NOMO-1 treated with DMSO at 0.1 percent for 48 hours (cell line): ENCODE results near the gene LBHD2.

Source experiments
- DNase-seq: peaks from one replicate; lab custom pipeline; 2025; ENCODE audit not compliant: unreplicated experiment; lab: John Stamatoyannopoulos, UW

Gene LBHD2

DNA sequence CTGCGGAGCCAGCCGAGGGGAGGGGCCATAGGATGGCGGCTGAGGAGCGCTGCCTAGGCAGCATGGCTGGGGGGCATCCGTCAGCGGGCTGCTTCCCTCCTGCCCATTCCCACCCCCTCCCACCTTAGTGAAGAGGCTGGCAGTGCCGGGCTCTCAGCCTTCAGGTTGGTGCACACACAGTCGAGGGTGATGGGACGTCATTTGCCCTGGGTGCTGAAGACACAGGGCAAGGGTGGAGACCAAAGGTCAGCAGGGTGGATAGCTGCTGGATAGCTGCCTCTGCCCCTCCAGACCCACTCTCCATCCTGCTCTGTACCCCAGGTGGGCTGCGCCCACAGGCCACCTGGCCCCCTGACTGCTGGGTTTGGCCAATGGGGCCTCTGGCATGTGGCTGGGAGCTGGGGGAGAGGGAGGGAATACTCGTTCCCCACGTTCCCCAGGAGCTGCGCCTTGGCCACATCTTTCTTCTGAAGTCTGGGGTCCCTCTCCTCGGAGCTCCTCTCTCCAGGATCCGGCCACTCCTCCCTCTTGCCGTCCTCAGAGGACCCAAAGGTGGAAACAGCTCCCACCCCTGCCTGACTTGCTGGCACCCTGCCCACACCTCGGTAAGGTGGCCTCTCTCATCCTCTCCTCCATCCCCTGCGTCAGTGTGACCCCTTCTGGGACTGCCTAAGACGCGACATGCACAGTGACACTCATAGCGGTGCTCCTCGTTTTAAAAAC lies 15.5 kb upstream of the LBHD2 start:
- no peak for DNase-seq

DNA sequence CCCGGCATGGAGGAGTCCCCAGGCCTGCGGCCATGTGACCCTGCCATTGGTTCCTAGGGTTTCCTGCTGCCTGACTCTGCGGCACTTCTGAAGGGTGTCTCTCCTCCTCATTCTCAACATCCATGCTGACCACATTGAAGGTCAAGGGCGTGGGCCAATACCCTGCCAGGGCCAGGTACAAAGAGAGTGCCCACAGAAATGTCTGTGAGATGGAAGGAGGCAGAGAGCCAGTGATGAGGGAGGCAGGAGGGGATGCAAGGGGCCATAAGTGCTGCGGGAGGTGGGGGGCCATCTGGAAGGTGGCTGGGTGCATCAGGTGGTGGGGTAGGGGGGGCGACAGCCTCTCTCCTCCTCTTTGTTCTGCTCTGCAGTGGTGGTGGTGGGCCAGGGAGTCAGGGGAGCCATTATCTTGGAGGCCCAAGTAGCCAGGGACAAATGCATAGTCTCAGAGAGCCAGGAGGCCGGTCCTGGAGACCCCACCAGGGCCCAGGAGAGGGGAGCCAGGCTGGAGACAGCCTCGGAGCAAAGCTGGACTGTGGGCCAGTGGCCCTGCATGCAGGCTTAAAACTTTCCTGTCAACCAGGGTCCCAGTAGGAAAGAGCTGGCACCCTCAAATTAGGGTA lies 13.6 kb upstream of the LBHD2 start:
- no peak for DNase-seq

DNA sequence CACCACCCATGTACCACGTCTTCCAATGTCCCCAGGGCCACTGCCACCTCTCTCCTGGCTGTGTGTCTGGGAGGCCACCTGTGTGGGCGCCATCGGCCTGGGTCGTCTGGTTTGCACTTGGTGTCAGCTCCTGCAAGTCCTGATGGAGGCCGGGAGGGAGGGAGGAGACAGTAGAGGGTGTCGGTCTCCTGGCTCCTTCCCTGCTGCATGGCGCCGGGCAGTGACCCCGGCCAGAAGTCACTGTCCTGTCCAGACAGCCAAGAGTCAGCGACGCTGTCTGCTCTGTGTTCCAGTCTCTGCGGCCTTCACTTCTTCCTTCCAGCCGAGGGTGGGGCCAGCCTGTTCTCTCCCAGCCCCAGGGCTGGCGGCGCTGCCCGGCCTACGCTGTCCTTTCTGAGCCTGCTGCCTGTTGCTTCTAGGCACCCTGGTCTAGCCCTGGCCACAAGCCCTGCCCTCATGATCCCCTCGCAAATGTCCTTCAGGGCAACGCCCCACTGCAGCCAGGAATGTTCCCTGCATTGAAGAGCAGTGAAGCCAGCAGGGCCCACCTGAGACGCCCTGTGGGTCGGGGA lies 13.0 kb upstream of the LBHD2 start:
- no peak for DNase-seq

DNA sequence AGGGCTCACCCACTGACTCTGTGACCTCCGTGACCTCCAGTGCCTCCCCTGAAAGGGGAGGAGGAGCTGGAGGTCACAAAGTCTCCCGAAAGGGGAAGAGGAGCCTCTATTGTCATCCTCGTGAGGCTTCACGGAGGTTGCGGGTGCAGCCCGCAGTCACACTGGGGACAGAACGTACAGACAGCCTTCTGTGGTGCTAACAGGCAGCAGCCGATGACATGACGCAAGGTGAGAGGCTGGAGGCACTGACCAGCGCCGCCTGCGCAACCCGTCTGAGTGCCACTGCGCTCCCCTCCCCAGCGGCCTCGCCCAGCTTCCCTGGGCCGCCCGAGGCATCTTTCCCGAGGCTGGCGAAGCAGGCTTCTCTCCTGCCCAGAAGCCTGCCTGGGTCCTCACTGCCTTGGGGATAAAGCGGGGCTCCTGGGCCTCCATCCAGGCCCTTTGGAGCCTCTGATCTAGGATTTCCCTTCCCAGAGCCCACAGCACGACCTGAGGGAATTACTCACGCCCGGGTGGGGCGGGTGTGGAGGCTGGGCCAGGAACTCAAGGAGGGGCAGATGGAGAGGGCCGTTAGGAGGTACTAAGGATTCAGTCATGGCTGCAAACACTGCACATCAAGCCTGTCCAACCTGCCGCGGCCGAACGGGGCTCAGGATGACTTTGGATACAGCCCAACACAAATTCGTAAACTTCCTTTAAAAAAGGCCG lies 12.3 kb upstream of the LBHD2 start:
- DNase-seq = peak; percentile 12

DNA sequence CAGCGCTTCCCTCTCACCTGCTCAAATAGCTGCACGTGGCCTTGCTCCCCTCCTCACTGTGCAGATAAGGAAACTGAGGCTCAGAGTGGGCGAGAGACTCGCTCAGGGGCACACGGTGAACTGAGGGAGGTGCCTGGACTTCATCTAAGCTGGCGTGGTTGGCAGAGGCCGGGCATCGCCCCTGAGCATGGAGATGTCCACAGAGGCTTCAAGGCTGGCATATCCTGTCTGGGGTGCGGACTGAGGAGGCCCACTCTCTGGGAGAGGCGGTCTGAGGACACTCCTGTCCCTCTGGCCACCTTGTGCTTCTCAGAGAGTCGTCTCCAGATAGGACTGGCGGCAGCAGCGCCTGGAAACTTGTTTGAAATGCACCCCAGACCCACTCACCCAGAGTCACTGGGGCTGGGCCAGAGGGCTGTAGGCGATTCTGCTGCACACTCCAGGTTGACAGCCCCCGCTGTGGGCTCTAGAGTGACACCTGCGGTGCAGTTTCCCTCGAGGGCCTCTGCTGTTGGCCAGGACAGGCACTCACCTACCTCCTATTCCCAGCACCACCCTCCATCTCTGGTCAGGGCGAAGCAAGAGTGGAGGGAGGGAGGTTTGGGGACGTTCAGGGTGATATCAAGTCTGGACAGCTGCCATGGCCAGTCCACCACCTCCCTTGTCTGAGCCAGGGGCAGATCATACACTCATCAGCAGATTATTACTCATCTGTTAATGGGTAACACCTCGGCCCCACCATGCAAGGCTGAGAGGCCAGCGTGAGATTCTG lies 11.2 kb upstream of the LBHD2 start:
- DNase-seq = no peak

DNA sequence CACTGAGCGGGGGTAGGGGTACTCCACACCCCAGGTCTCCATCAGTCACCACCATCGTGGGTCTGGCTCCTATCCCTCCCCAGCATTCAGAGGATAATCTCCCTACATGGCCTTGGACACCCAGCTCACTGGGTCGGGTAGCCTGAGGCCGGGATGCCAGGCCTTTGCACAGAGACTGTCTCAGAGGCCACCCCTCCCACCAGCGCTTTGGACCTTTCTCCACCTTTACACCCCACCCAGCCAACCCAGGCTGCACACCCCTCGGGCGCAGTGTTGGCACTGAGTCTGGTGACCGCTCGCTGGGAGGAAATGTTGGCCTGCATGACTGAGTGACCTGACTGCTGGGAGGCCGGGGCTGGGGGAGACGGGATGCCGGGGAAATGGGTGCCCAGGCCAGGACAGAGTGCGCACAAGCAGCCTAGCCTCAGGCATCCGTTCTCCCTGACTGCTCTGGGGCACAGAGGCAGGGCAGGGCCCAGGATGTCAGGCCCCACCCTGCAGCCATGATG lies 10.6 kb upstream of the LBHD2 start:
- DNase-seq = peak; percentile 3

DNA sequence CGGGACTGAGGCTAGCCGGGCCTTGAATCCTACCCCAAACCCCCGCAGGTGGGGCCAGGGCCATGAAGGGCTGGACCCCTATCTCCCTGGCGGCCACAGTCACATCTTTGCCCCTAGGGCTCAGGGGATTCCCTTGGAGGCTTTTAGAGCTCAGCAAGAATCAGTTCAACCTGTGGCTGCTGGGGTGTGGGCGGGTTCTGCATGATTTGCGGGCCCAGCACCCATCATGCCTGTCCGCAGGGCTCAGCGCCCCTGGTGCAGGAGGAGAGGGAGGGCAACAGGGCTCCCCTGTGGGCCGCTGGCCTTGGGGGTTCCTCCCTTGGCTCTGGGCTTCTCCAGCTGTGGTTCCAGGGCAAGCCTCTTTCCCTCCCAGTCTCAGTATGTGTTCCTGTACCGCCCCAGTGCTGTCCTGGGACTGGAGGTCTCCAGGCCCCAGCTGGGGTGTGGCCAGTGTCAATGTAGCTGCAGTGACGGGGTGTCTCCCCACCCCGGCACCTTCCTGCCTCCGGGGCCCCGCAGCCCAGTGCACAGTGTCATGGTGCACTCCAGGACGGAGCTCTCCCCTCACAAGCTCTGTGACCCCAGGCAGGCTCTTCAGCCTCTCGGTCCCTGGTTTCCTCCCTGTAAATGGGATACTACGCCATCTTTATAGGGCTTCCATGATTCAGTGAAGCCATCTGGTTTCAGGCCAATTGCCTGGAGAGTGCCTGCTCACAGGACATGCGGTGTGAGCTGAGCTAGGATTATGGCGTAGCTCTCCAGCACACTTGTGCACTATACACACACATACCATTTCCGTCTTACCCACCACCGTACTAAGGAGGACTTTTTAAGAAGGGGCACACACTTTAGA lies 9.9 kb upstream of the LBHD2 start:
- no peak for DNase-seq

DNA sequence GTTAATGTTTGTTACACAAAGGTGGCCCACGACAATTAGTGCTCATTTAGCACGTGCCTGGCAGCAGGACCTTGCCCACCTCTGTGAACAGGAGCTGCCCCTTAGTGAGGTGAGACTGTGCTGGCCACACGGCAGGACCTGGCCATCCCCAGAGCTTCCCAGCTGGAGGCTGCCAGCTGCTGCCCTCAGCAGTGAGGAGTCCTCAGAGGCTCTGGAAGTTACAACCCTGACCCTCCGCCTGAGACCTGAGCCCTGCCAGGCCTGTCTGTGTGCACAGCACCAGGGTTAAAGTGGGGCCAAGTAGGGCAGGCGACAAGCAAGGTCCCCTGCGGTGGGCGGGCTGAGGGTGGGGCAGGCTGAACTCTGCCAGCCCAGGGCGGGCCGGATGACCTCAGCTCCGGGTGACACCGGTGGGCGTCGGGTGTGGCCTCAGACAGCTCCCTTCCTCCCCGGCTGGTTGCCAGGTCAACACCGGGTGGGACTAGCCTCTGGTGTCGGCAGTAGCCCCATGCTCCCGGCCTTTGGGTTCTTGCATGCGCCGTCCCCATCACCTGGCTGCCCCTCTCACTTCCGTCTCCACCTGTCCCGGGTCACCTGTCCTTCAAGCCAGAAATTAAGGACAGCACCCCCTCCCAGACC lies 9.2 kb upstream of the LBHD2 start:
- no peak for DNase-seq

DNA sequence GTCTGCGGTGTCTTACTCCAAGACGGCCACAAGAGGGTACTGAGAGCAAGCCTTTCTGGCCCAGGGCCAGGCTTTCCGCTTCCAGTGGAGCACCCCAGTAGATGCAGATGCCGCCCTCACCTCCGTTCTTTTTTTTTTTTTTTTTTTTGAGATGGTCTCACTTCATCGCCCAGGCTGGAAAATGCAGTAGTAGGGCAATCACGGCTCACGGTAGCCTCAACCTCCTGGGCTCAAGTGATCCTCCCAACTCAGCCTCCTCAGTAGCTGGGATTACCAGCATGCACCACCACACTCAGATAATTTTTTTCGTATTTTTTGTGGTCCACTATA lies 5.6 kb upstream of the LBHD2 start:
- peak; percentile 77 for DNase-seq

DNA sequence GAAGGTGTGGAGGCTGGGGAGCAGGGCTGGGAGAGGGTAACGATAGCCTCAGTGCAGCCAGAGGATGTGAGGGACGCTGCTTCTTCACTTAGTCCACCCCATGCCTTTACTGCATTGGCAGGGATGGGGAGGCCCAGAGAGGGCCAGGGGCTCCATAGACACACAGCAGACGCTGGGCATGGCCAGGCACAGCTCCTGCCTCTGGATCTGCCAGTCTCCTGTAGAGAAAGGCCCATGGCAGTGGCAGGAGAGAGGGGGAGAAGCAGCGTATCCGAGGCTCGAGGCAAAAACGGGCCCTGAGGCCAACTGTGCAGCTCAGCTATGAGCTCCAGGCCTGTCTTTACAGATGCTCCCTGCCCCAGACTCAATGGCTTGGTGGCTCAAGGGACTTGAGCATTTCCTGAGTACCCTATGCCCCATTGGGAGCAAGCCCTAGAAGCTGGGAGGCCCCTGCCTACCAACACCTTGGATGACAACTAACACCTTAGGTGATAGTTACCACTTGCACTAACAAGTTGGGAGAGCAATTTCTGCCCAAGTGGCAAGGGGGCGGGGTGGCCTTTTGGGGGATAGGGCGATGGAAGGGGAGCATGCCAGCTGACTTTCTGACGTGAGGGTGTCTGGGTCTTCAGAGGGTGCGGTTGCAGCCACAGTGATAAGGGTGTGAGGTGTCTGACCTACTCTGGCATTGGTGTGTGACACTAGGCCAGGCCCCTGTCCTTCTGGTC lies 5.0 kb upstream of the LBHD2 start:
- no peak for DNase-seq

DNA sequence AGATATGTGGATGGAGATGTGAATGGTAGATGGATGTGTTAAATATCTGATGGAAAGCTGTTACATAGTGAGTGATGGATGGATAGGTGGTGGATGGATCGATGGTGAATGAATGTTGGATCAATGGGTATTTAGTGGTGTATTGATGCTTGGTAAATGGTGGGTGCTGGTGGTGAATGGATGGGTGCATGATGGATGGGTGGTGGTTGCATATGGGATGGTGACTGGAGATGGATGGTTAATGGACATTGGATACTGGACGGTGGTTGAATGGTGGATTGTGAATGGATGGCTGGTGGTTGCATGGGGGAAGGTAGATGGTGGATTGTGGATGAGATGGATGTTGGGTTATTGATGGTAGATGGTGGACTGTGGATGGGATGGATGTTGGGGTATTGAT lies 2.1 kb upstream of the LBHD2 start:
- no peak for DNase-seq

DNA sequence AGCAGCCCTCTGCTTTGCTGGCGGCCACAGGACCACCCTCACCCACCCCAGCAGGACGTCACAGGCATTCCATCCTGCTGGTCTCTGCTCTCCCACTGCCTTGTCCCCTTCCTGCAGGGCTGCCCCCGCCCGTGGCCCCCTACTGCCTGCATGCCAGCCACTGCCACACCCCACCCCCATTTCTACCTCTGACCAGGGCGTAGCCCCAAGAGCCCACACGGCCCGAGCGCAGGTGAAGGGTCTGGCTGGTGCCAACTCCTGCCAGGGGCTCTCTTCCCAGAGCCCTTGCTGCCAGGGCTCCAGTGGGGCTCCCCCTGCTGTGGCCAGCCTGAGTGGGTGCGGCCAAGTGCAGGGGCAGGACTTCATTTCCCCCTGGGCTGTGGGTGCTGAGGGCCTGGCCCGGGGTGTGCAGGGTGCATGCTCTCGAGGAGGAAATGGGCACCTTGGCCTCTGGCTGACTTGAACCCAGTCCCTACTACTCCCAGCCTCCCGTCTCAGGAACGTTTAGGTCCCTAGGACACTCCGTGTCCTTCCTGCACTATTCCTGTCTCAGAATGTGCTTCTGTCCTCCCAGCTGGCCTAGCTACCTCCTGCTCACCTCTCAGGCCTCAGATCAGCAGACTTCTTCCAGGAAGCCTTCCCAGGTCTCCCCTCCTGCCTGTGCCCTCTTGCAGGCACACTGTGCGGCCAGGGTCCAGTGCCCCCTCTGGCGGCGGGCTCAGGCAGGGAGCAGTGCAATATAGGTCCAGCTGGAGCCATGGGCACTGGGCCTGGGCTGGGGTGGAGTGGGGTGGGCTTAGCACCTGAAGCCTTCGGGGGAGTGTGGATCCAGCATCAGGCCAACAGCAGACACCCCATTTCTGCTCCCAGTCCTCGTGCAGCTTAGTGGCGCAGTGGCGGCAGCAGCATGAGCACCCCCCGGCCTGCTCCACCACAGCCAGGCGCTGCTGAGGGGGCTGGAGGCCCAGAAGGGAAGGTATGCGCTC lies 1.4 kb downstream of the LBHD2 start:
- DNase-seq = no peak

DNA sequence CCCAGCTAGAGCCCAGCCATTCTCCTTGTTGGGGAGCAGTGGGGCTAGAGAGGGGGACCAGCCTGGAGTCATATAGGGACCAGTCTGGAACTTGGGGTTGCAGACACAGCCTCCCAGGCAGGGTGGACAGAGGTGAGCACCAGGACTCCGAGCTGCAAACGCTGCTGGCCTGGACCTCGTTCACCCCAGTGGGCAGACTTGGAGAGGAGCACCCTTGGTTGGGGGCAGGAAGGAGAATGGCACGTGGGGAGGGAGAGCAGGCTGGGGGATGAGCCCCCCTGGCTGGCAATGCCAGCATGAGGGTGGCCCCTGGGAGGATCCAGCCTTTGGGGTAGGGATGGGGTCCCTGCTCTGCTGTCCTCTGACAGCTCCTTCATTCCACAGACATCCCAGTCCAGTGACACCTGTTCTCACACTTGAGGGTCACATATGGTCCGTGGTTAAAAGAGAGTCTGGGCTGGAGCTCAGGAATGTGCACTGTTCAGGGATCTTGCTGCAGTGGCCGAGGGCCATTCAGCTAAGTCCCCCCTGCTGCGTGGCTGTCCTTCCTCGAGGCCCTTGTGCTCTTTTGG lies 2.8 kb downstream of the LBHD2 start:
- no peak for DNase-seq

DNA sequence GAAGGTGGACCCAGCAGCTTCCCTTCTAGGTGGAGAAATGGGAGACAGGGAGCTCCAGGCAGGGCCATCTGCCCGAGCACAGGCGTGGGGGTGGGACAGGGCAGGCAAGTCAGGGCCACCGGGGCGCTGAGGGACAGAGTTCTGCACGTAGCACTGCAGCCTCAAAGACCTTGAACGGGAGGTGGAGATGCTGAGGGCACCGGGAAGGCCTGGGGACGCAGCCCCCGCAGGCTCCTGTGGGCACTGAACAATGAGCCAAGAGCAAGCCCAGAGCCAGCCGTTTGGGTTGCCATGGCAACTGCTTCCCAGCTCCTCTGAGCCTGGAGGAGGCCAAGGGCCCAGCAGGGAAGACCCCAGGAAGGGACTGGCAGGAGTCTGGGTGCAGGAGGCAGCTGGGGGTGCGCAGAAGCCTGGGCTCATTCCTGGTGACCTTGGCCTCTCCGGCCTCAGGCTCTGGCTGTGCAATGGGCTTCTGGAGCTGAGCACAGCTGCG lies 3.4 kb downstream of the LBHD2 start:
- no peak for DNase-seq

DNA sequence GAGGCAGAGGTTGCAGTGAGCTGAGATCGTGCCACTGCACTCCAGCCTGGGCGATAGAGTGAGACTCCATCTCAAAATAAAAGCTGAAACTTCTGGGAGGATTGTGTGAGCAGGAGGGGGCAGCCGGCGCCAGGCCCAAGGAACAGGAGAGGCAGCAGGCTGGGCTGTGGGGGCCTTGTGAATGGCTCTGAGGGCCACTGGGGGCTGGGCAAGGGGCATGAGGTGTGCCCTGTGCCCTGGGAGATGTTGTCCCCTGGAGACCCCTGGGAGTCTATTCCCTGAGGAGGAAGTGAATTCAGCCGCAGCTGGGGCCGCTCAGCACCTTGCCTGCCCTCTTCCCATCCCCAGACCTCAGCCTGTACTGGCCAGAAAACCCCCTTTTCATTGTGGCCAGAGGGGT lies 4.9 kb downstream of the LBHD2 start:
- no peak for DNase-seq

DNA sequence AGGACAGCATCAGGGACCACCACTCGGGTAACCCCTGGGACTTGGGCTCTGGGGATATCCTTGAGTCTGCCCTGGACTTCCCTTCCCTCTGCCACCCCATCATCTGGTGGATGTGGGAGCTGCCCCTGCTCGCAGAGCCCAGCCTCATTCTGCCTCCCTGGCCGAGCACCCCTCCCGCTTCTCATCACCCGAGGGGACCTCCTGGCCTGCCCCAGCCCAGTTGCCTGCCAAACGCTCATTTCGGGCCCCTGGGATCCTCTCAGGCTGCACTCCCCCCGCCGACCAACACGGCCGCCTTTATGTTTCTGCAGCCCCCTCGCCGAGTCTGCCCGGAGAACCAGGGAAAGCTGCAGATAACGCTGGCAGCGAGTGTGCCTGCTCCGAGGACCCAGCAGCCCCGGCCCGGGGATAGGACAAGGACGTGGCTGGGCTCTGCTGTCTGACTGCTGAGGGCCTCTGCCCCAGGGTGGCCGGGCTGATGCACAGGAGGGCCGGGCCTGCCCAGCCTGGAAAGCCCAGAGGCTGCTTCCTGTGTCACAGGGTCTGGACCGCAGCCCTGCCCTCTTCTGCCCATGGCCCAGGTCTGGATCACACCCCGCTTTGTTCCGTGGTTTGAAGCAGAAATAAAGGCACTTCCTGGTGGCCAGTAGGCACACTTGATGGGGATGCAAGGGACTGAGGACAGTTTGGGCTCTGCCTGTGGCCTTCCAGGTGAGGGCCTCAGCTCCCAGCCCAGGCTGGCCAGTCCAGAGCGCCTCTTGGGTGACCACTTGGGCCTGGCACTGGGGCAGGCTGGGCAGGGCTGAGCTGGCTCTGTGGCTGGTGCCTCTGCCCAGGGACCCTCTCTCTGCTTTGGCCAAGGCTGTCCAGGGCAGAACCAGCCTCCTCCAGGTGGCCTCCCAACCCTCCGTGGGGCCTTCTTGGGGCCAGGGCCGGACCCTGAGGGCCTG lies 5.7 kb downstream of the LBHD2 start:
- no peak for DNase-seq
